Skin of body (tissue), 2 donors: ENCODE measurements around the gene TMEM256. TPM values are rescaled to one million over a fixed set of nuclear protein-coding genes. Genes with fewer than 3 reads are reported as not detected.
A peak's percentile ranks its signal among the peaks of the same experiment; 100 is the strongest.
"Not testable (repeated sequence)": the region's sequence is repeated elsewhere in the genome, so short reads cannot be mapped to it uniquely, and the experiment has no call there.

Experiments
- DNase-seq: peaks from one replicate; lab custom pipeline; 2025; lab: John Stamatoyannopoulos, UW
- total RNA-seq: library from RNA; depleted of rRNA; stranded (reverse); fragments of >200 nt; gene quantifications from one replicate; pipeline ENCODE4 v1.2.3, GENCODE V29; 2014

Gene TMEM256
- total RNA-seq, 1 donor from 2014 or later: 75.9 TPM

DNA sequence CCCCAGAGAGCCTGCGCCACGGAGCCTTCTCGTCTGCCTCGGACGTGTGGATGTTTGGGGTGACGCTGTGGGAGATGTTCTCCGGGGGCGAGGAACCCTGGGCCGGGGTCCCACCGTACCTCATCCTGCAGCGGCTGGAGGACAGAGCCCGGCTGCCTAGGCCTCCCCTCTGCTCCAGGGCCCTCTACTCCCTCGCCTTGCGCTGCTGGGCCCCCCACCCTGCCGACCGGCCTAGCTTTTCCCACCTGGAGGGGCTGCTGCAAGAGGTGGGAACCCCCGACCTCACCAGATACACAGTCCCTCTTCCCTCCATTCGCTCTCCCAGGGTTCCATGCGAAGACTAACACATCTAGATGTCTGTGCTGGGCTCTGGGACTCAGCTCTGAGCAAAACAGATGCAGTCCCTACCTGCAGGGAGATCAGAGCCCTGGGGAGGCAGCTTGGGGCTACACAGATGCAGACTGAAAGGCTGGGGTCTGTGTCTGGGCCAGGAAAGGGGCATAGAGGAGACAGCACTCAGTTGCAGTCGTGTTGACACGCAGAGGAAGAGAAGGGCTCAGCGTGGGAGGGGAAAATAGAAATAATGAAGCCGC is 19.3 kb downstream of the TMEM256 start:
- no peak for DNase-seq

DNA sequence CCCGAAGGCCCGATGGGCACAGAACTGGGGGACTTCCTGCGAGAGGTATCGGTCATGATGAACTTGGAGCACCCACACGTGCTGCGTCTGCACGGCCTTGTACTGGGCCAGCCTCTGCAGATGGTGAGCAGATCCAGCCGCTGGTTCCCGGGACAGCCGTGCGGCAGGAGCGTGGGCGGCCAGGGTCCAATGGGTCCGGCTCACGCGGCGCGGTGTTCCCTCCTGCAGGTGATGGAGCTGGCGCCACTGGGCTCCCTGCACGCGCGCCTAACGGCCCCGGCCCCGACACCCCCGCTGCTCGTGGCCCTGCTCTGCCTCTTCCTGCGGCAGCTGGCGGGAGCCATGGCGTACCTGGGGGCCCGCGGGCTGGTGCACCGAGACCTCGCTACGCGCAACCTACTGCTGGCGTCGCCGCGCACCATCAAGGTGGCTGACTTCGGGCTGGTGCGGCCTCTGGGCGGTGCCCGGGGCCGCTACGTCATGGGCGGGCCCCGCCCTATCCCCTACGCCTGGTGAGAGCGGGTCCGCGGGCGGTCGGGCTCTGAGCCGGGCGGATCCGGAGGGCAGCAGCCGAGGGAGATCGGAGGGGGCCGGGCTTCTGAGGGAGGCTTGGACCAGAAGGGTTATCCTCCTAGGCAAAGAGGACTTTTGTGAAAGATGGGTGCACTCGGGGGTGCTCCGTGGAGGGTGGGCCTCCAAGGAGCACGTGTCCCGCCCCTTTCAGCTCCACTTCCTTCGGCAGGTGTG is 20.0 kb downstream of the TMEM256 start:
- DNase-seq: no peak

DNA sequence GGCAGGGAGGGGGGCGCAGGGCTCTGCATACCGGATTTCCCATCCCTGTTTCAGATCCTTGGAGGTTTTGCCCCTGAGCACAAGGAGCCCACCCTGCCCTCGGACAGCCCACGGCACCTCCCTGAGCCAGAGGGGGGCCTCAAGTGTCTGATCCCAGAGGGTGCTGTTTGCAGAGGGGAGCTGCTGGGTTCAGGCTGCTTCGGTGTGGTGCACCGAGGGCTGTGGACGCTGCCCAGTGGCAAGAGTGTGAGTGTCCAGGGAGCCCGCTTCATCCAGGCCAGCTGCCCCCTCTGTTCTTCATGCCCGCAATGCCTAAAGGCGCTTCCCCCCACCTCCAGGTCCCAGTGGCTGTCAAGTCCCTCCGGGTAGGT is 20.5 kb downstream of the TMEM256 start:
- DNase-seq: no peak

DNA sequence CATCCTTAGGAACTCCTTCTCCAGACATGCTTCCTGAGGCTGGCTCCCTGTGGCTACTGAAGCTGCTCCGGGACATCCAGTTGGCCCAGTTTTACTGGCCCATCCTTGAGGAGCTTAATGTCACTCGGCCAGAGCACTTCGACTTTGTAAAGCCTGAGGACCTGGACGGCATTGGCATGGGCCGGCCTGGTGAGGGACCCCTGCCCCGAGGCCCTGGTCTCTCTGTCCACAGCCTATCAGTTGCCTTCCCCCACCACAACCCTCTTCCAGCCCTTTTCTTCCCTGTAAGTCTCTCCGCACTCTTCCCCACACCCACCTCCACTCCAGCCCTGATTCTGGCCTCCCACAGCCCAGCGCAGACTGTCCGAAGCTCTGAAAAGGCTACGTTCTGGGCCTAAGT is 21.0 kb downstream of the TMEM256 start:
- DNase-seq: no peak

DNA sequence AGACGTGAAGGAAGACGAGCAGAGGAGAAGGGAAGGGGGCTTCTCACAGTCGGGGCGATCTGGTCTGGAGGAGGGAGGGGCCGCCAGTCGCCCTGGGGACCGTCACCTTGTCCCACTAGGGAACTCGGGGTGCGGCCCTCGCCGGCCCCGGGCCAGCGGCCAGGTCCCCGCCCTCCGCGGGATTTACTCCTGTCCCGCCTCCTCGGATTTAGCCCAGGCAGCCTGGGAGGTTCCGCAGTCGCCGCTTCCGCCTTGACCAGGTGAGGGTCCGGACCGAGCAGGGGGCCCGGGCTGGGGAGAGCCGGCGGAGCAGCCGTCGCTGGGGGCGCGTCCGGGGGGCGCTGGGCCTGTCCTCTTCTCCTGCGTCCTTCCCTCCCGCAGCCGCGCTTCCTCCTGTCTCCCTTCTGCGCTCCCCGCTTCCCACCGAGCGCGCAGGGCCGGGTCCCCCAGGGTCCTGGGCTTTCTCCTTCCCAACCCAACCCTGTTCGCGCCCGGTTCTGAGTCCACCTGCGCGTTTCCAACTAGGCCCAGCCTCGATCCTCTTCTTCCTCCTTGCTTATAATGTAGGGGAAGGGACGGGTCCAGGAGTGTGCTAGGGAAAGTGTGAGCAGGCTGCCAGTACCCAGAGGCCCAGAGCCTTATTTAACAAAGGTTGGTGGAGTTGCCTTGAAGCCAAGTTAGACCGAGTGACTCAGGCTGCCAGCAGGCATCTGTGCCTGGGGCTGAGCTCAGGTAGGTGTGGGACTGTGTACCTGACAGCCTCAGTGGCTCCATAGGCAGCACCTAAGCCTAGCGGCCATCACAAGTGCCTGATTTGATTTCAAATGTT is 22.8 kb downstream of the TMEM256 start, which contains the start of gene TNK1:
TNK1 (plus strand) TSS at position 235 of the 829 bp plus-strand sequence. CDS start 1,838 bp downstream, outside the sequence.
- DNase-seq: no peak

DNA sequence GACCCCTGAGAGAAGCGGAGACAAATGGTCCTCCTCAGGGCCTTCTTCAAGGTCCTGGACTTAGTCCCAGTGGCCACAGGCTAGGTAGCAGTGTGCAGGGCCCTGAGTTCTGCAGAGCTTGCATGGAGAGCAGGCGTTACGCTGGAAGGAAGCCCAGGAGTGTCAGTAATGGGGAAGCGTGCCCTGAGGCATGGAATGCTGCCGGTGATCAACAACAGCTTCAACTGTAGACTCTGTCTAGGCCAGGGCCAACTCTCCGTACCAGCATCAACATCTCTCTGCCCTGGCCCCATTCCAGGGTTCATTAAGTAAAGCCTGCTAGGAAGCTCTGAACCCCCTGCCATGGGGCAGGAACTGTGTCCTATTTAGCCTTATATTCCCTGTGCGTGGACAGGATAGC is 23.6 kb downstream of the TMEM256 start:
- DNase-seq: no peak

DNA sequence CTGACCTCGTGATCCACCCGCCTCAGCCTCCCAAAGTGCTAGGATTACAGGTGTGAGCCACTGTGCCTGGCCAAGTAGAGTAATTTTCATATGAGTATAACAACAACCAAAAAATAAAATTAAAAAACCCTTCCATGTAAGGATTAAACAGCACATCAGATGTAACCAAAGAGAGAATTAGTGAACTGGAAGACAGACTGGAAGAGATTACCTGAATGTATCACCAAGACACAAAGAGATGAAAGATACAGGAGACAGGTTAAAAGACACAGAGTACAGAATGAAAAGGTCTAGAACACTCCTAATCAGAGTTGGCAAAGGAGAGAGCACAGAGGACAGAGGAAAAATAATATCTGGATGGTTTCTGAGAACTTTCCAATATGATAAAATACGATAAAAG is 24.8 kb downstream of the TMEM256 start:
- no peak for DNase-seq

DNA sequence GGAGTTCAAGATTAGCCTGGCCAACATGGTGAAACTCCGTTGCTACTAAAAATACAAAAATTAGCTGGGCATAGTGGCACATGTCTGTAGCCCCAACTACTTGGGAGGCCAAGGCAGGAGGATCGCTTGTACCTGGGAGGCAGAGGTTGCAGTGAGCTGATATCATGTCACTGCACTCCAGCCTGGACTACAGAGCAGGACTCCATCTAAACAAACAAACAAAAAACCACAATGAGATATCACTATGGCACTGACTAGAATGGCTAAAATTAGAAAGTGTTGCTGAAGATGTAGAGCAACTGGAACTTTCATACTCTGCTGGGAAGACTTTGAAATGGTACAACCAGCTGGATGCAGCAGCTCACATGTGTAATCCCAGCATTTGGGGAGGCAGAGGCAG is 29.5 kb downstream of the TMEM256 start:
- DNase-seq: no peak

DNA sequence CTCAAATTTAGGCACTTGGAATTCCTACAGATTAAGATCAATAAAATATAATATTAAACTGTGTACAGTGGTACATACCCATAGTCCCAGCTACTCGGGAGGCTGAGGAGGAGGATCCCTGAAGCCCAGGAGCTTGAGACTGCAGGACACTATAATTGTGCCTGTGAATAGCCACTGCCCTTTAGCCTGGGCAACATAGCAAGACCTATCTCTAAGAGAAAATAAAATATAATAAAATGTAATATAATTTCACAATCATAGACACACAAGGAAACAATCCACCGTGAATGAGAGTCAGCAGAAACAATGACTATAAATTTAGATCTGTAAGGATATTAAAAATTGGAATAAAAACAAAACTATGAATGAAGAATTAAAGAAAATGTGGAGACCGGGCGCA is 33.0 kb downstream of the TMEM256 start:
- no peak for DNase-seq

DNA sequence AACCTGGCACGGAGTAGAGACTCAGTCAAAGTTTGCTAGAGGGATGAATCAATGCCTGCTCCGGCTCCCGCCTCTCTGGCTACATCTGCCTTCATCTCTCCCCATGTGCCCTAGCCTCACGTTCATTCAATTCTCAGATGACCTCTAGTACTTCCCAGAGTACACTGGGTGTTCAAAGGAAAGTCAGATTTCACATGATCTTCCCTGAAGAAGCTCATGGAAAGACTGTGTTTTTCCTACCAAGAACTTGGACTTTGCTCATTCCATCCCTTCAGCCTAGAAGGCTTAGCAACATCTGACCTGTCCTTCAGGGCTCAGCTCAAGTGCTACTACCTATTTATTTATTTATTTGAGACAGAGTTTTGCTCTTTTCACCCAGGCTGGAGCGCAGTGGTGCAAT is 34.1 kb downstream of the TMEM256 start:
- DNase-seq: no peak

DNA sequence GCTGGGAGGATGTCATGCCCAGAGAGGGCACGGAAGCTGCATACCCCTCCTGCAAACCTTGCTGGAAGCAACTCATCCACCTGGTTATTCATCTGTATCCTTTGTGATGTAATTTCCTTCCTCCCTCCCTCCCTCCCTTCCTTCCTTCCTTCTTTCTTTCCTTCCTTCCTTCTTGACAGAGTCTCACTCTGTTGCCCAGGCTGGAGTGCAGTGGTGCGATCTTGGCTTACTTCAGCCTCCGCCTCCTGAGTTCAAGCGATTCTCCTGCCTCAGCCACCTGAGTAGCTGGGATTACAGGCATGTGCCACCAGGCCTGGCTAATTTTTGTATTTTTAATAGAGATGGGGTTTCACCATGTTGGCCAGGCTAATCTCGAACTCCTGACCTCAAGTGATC is 35.3 kb downstream of the TMEM256 start:
- DNase-seq: not testable (repeated sequence)

DNA sequence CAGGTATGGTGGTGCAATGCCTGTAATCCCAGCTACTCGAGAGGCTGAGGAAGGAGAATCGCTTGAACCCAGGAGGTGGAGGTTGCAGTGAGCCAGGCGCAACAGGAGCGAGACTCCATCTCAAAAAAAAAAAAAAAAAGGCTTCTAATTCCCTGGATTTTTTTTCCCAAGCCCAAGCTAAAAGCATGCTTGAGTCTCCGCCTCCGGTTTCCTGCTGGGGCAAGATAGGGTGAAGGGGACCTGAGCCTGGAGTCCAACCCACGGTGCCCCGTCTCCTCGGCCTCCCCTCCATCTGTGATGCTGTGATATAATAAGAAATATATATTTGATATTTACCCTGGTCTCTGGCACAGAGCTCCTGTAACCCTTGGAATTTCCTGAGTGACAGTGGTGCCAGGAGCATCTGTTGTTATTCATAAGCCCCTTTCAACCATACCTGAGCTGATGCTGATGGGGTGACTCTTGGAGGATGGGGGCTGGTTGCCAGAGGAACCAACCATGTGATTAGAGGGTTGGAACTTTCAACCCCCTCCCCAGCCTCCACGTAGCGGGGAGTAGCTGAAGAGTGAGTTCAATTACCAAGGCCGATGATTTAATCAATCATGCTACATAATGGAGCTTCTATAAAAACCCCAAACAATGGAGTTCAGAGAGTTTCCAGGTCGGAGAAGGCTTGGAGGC is 35.8 kb downstream of the TMEM256 start:
- no peak for DNase-seq

DNA sequence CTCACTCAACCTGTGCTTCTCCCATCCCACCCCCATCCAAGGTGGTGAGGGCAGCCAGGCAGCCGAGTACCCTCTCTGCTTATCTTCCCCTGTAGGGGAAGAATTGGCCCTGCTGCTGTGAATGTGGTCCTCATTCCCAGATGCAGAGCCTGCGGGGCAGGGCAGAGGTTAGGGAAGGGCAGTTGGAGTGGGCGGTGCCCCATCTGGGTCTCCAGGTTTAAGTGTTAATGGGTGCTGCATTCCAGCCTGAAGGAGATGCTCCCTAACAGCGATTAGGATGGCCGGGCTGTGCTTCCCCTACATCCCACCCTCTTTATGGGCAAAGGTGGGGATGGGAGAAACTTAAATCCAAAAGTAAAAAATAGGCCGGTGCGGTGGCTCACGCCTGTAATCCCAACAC is 36.8 kb downstream of the TMEM256 start:
- DNase-seq: no peak

DNA sequence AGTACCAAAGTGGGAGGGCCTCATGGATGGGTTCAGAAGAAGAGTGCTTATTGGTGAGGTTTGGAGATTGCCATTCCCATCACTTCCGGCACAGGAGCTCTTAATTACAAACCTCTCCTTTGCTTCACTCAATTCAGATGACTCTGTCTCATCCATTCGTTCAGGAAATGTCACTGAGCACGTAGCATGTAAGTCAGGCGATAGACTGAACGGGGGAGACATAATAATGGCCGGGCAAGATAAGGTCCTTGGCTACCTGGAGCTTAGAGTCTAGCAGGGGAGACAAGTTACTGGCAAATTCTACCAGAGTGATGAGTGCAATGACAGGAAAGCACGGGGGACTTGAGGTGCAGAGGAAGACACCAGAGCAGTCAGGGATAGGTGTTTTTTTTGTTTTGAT is 37.9 kb downstream of the TMEM256 start:
- not testable (repeated sequence) for DNase-seq

DNA sequence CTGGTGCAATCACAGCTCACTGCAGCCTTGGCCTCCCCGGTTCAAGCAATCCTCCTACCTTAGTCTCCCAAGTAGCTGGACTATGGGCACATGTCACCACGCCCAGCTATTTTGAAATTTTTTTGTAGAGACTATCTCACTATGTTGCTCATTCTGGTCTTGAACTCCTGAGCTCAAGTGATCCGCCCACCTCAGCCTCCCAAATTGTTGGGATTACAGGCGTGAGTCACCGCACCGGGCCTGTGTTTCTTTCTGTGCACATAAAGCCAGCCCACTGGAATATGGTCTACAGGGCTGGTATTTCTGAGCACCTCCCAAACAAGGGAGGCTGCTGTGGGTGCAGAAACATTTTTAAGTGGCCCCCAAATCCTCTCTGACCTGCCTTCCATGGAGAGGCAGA is 40.6 kb downstream of the TMEM256 start:
- DNase-seq: no peak

DNA sequence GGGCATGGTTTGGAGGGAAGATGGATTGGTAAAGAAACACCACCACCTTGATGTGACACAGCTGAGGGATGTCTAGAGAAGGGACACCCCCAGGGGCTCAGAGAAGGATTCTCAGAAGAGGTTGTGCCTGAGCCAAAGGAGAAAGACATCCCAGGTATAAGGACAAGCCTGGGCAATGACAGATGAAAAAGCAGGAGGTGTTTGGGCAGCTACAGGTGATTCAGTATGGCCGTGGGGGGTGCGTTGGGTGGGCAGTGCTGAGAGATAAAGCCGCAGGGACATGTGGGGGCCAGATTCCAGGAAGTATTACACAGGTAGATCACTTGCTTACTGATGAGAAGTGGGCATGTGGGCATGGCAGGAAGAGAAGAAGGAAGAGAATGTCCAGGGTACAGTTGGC is 42.0 kb downstream of the TMEM256 start:
- no peak for DNase-seq

DNA sequence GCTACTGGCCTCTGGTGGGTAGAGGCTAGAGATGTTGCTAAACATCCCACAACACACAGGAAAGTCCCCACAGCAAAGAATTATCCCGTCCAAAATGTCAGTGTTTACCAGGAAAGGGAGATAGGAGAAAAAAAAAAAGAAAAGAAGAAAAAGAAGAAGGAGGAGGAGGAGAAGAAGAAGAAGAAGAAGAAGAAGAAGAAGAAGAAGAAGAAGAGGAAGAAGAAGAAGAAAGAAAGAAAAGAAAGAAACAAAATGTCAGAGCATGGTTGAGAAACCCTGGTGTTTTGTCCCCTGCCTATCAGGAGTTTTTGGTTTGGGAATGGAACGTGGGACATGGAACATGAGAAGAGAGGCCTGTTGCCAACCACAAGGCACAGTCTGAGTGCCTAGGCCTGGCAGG is 46.5 kb downstream of the TMEM256 start:
- no peak for DNase-seq

DNA sequence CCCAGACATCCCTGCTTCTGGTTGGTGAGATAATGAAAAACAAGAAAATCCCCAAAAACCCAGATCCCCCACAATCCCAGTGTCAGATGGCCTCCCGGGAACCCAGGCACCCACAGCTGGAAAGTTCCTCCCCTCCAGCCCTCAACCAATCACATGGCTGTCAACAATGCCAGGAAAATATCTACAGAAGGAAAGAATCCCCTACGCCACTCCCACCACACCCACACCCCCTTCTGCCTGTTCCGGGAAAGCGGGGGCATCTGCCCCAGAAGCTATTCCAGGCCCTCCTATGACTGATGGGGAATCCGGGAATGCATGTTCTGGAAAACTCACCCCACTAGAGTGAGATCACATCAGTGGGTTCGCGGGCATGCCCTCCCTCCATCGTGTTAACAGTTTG is 47.1 kb downstream of the TMEM256 start:
- DNase-seq: peak; percentile 37

DNA sequence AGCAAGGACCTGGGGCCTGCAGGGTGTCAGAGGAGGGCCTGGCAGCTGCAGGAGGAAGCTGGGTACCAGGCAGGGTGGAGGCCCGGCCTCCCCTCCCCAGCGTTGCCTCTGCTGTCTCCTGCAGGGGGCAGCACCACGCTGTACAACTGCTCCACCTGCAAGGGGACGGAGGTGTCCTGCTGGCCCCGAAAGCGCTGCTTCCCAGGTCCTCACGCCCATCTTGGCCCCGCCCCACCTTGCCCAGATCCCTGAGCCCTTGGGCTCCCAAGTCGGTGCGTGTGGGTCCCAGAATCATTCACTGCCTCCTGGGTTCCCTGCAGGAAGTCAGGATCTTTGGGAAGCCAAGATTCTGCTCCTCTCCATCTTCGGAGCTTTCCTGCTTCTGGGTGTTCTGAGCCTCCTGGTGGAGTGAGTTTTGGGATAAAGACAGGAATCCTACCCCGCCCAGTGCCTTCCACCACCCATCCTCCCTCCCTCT is 47.8 kb downstream of the TMEM256 start:
- peak; percentile 42 for DNase-seq

DNA sequence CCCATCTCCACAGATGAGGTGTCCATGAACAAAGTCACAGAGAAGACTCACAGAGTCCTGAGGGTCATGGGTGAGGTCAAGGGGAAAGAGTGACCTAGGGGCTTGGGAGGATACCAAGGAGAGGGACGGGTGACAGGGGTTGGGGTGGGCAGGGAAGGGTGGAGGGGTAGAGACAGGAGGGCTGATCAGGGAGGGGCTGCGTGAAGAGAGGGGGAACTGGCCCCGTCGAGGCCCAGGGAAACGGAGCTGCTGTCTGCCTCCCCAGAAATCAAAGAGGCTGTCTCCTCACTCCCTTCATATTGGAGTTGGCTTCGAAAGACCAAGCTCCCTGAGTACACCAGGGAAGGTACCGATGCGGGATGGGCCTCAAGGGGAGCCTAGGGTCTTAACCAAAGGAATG is 48.3 kb downstream of the TMEM256 start:
- no peak for DNase-seq

DNA sequence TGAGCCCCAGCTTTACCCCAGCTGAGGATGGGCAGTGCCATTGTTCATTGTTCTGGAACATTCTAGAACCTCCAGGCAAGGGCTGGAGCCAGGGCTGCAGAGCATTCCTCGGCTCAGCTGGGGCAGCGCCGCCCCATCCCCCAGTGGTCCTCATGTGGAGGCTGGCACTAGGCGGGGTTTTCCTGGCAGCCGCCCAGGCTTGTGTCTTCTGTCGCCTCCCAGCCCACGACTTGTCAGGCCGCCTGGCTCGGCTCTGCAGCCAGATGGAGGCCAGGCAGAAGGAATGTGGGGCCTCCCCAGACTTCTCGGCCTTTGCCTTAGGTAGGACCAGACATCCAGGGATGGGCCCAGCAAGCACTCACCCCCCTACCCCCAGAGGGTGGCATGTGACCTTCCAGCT is 48.8 kb downstream of the TMEM256 start, which contains the start of gene TMEM95:
TMEM95 (plus strand) TSS at position 104 of the 400 bp plus-strand sequence; CDS start at position 153, 49 bp downstream.
- peak; percentile 38 for DNase-seq
